SK-N-SH treated with all-trans-retinoic acid at 6 μM for 48 hours (cell line): Measurements from ENCODE around the gene IGF1R.

Source experiments
- ARNTL ChIP-seq: fragments of 450-650 bp; formaldehyde crosslinking; IDR thresholded peaks from 2 replicates; pipeline ENCODE4 v1.5.0; 2020; ENCODE audit warnings: low read depth, mild to moderate bottlenecking, moderate library complexity, borderline replicate concordance
- CREB5 ChIP-seq: fragments of 250-450 bp; sonication (Bioruptor Pico); IDR thresholded peaks from 2 replicates; pipeline ENCODE4 v1.5.1; 2020; ENCODE audit warnings: low read depth, mild to moderate bottlenecking, moderate library complexity
- GLIS3 ChIP-seq: fragments of 250-450 bp; sonication (Bioruptor Pico); IDR thresholded peaks from 2 replicates; pipeline ENCODE4 v1.5.0; 2020; ENCODE audit warnings: mild to moderate bottlenecking, moderate library complexity
- POU6F1 ChIP-seq: fragments of 250-450 bp; sonication (Bioruptor Pico); IDR thresholded peaks from 2 replicates; pipeline ENCODE4 v1.8.0; 2021; ENCODE audit warnings: low read depth, mild to moderate bottlenecking, moderate library complexity, borderline replicate concordance
- SNAI2 ChIP-seq: fragments of 250-450 bp; sonication (Bioruptor Pico); IDR thresholded peaks from 2 replicates; pipeline ENCODE4 v1.5.0; 2020; ENCODE audit warnings: mild to moderate bottlenecking, moderate library complexity
- TCF4 ChIP-seq: fragments of 250-450 bp; sonication (Bioruptor Pico); IDR thresholded peaks from 2 replicates; pipeline ENCODE4 v1.8.0; 2021; ENCODE audit warnings: mild to moderate bottlenecking, moderate library complexity, borderline replicate concordance
- ZFP3 ChIP-seq: fragments of 250-450 bp; sonication (Bioruptor Pico); IDR thresholded peaks from 2 replicates; pipeline ENCODE4 v1.5.0; 2020; ENCODE audit warnings: mild to moderate bottlenecking, moderate library complexity
- ZNF8 ChIP-seq: fragments of 450-650 bp; formaldehyde crosslinking; IDR thresholded peaks from 2 replicates; pipeline ENCODE4 v1.5.0; 2020; ENCODE audit warnings: mild to moderate bottlenecking, moderate library complexity
- TF ChIP-seq, protein P1 (sequence below): fragments of 250-450 bp; sonication (Bioruptor Pico); IDR thresholded peaks from 2 replicates; pipeline ENCODE4 v1.8.0; 2020; ENCODE audit warnings: mild to moderate bottlenecking, moderate library complexity, borderline replicate concordance

DNA sequence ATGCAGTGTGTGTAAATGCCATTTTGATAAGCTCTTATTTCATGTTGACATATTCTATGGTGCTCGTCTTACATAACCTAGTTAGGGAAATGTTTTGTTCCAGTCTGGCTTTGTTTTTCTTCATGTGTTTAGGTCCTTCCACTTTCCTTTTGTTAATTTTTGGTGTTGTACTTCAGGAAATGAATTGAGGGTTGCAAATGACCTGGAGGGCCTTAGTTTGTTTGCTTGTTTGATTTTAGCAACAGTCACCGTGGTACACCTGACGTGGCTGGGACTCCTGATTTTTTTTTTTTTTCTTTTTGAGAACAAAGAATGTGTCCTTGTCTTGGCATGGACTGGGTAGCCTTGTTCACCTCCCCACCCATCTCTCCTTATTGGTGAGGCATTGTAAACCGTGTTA is 114.8 kb downstream of the IGF1R start:
- TF ChIP-seq ARNTL (CRISPR knock-in tag) = no peak
- TF ChIP-seq CREB5 = no peak
- no peak for TF ChIP-seq TCF4 (CRISPR knock-in tag)
- TF ChIP-seq, protein P1, sequence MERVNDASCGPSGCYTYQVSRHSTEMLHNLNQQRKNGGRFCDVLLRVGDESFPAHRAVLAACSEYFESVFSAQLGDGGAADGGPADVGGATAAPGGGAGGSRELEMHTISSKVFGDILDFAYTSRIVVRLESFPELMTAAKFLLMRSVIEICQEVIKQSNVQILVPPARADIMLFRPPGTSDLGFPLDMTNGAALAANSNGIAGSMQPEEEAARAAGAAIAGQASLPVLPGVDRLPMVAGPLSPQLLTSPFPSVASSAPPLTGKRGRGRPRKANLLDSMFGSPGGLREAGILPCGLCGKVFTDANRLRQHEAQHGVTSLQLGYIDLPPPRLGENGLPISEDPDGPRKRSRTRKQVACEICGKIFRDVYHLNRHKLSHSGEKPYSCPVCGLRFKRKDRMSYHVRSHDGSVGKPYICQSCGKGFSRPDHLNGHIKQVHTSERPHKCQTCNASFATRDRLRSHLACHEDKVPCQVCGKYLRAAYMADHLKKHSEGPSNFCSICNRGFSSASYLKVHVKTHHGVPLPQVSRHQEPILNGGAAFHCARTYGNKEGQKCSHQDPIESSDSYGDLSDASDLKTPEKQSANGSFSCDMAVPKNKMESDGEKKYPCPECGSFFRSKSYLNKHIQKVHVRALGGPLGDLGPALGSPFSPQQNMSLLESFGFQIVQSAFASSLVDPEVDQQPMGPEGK (CRISPR knock-in tag) = no peak
- no peak for TF ChIP-seq POU6F1 (CRISPR knock-in tag)
- no peak for TF ChIP-seq SNAI2 (CRISPR knock-in tag)
- no peak for TF ChIP-seq ZFP3 (CRISPR knock-in tag)
- TF ChIP-seq ZNF8 (CRISPR knock-in tag) = no peak
- no peak for TF ChIP-seq GLIS3 (CRISPR knock-in tag)
